Measurements from ENCODE around the gene ELMOD1.

The ELMOD1 gene

GRCh38 chr11:107646783-107647182 lies 55.8 kb downstream of the ELMOD1 start:
- no peak for DNase-seq (ENCODE audit: low read depth)

- no peak for DNase-seq (ENCODE audit: low read depth)
These were observed 57.3 kb downstream of the ELMOD1 start for GRCh38 chr11:107648242-107648641.

GRCh38 chr11:107651672-107652071 lies 60.7 kb downstream of the ELMOD1 start:
- DNase-seq (ENCODE audit: low read depth) = no peak

GRCh38 chr11:107653076-107653475 lies 62.1 kb downstream of the ELMOD1 start:
- no peak for DNase-seq (ENCODE audit: low read depth)

- DNase-seq (ENCODE audit: low read depth) = no peak
These were observed 64.7 kb downstream of the ELMOD1 start for GRCh38 chr11:107655602-107656001.

- DNase-seq (ENCODE audit: low read depth) = no peak
These were observed 68.4 kb downstream of the ELMOD1 start for GRCh38 chr11:107659310-107659709.

GRCh38 chr11:107660066-107660465 lies 69.1 kb downstream of the ELMOD1 start:
- no peak for DNase-seq (ENCODE audit: low read depth)

GRCh38 chr11:107661656-107662055 lies 70.7 kb downstream of the ELMOD1 start:
- no peak for DNase-seq (ENCODE audit: low read depth)

- no peak for DNase-seq (ENCODE audit: low read depth)
These were observed 74.1 kb downstream of the ELMOD1 start for GRCh38 chr11:107665018-107665417.

- no peak for DNase-seq (ENCODE audit: low read depth)
These were observed 76.1 kb downstream of the ELMOD1 start for GRCh38 chr11:107666911-107667613.

- DNase-seq (ENCODE audit: low read depth) = no peak
These were observed 78.3 kb downstream of the ELMOD1 start for GRCh38 chr11:107669191-107669740.

- DNase-seq (ENCODE audit: low read depth) = no peak
These were observed 79.1 kb downstream of the ELMOD1 start for GRCh38 chr11:107669893-107670601.

GRCh38 chr11:107675902-107676301 lies 85.0 kb downstream of the ELMOD1 start:
- no peak for DNase-seq (ENCODE audit: low read depth)

GRCh38 chr11:107676336-107677057 lies 85.5 kb downstream of the ELMOD1 start:
- no peak for DNase-seq (ENCODE audit: low read depth)

- no peak for DNase-seq (ENCODE audit: low read depth)
These were observed 87.1 kb downstream of the ELMOD1 start for GRCh38 chr11:107677924-107678631.

GRCh38 chr11:107678632-107678971 lies 87.7 kb downstream of the ELMOD1 start:
- DNase-seq (ENCODE audit: low read depth) = no peak

GRCh38 chr11:107679255-107680024 lies 88.5 kb downstream of the ELMOD1 start:
- DNase-seq (ENCODE audit: low read depth) = no peak

GRCh38 chr11:107682171-107682570 lies 91.2 kb downstream of the ELMOD1 start:
- DNase-seq (ENCODE audit: low read depth) = no peak

- DNase-seq (ENCODE audit: low read depth) = no peak
These were observed 91.6 kb downstream of the ELMOD1 start for GRCh38 chr11:107682572-107682971.

- DNase-seq (ENCODE audit: low read depth) = no peak
These were observed 92.1 kb downstream of the ELMOD1 start for GRCh38 chr11:107683061-107683460.

- DNase-seq (ENCODE audit: low read depth) = no peak
These were observed 92.9 kb downstream of the ELMOD1 start for GRCh38 chr11:107683807-107684206.
